Measurements from ENCODE around the gene RAMP1. TPM values are rescaled to one million over a fixed set of nuclear protein-coding genes. Genes with fewer than 3 reads are reported as not detected.
"Not testable (repeated sequence)": the region's sequence is repeated elsewhere in the genome, so short reads cannot be mapped to it uniquely, and the experiment has no call there.

The RAMP1 gene
- total RNA-seq, 2 donors from 2014 or later: 2.7 to 27.2 TPM

DNA sequence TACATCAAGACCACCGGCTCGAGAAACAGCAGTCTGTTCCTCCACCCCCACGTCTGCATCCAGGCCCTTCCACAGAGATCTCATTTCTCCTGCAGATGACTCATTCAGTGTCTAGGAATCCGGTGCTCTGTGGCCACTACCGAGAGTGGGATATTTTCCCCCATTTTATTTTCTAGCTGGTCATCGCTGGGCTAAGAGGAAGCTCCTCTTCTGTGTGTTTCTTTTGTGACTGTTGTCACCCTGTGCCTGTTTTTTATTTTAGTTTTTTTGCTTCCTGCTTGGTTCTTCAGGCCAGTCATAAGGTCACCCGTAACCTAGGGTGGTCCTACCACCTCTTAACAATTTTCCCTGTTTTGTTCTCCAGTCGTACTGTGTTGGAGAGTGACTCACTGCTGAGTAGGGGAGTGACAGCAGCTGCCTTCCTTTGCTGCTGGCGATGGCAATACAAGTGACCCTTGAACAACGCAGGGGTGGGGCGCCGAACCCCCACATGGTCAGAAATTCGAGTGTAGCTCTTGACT, 6.7 kb downstream of the RAMP1 start:
- H3K9me3 ChIP-seq: no peaks in the 10 kb centered on the region
- DNase-seq: no peak
- no peak overlapping the region for H3K27ac ChIP-seq
- H3K36me3 ChIP-seq: no peaks in the 10 kb centered on the region
- intact Hi-C loops (cut with DNase I): no loop called here
- TF ChIP-seq, protein P1, sequence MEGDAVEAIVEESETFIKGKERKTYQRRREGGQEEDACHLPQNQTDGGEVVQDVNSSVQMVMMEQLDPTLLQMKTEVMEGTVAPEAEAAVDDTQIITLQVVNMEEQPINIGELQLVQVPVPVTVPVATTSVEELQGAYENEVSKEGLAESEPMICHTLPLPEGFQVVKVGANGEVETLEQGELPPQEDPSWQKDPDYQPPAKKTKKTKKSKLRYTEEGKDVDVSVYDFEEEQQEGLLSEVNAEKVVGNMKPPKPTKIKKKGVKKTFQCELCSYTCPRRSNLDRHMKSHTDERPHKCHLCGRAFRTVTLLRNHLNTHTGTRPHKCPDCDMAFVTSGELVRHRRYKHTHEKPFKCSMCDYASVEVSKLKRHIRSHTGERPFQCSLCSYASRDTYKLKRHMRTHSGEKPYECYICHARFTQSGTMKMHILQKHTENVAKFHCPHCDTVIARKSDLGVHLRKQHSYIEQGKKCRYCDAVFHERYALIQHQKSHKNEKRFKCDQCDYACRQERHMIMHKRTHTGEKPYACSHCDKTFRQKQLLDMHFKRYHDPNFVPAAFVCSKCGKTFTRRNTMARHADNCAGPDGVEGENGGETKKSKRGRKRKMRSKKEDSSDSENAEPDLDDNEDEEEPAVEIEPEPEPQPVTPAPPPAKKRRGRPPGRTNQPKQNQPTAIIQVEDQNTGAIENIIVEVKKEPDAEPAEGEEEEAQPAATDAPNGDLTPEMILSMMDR (IDR thresholded peaks at IDR 0.05): no peak
- H3K9ac ChIP-seq (ENCODE audit: low read depth in 2 of 2, low read length in 2 of 2): no peak overlapping the region
- no peak overlapping the region for H3K4me3 ChIP-seq
- H3K4me1 ChIP-seq: no peaks in the 10 kb centered on the region
- H3K27me3 ChIP-seq: no peaks in the 10 kb centered on the region

GRCh38 chr2:237867465-237867864, 8.0 kb downstream of the RAMP1 start:
- intact Hi-C loops (cut with DNase I): no loop called here
- H3K4me1 ChIP-seq: no peaks in the 10 kb centered on the region
- no peak for DNase-seq
- H3K4me3 ChIP-seq: no peak overlapping the region
- H3K36me3 ChIP-seq: no peaks in the 10 kb centered on the region
- H3K27me3 ChIP-seq: no peaks in the 10 kb centered on the region
- H3K9me3 ChIP-seq: no peaks in the 10 kb centered on the region
- TF ChIP-seq, protein P1 (IDR thresholded peaks at IDR 0.05): no peak
- no peak overlapping the region for H3K9ac ChIP-seq (ENCODE audit: low read depth in 2 of 2, low read length in 2 of 2)
- H3K27ac ChIP-seq: no peak overlapping the region

DNA sequence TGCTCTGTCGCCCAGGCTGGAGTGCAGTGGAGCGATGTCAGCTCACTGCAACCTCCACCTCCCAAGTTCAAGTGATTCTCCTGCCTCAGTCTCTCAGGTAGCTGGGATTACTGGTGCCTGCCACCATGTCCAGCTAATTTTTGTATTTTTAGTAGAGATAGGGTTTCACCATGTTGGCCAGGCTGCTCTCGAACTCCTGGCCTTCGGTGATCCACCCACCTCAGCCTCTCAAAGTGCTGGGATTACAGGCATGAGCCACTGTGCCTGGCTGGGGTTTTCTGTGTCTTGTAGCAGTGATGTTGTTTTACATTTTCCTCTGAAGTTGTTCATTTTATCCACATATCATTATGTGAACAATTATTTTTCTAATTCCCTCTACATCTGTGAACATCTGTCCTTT, 8.7 kb downstream of the RAMP1 start:
- H3K27ac ChIP-seq; H3K9me3 ChIP-seq; DNase-seq; H3K36me3 ChIP-seq; H3K27me3 ChIP-seq; H3K9ac ChIP-seq (ENCODE audit: low read depth in 2 of 2, low read length in 2 of 2); H3K4me1 ChIP-seq; H3K4me3 ChIP-seq; intact Hi-C loops (cut with DNase I): not testable (repeated sequence)

DNA sequence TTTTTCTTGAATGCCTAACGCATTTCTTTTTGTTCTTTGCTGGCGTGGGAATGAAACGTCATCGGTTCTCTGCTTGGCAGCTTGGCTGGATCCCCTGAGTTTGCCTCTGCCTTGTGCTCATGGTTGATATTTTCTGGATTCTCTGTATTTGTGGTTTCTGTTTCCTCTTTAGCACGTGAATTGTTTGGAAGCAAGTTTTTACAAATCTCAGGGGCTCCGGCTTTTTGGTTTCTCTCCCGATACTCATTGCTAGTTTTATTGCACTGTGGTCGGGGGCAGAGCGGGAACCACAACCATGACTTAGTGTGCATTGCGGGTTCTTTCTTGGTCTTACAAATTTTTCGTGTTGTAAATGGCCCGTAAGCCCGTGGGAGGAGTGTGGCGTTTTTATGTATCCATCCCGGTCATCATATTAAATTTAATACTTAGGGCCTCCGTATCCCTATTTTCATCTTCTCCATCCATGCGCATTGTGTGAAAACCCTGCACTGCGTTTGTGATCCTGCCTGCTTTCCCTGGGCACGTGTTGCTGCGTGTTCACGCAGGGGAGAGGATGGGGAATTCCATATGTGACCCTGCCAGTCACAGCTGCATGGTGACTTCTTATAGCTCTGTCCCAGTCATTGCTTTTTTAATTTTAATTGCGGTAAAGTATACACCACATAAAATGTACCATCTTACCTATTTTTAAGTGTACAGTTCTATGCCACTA, 9.4 kb downstream of the RAMP1 start:
- no peak overlapping the region for H3K4me3 ChIP-seq
- intact Hi-C loops (cut with DNase I): no loop called here
- no peaks in the 10 kb centered on the region for H3K27me3 ChIP-seq
- no peaks in the 10 kb centered on the region for H3K4me1 ChIP-seq
- no peak overlapping the region for H3K9ac ChIP-seq (ENCODE audit: low read depth in 2 of 2, low read length in 2 of 2)
- no peaks in the 10 kb centered on the region for H3K36me3 ChIP-seq
- TF ChIP-seq, protein P1 (IDR thresholded peaks at IDR 0.05): no peak
- H3K9me3 ChIP-seq: no peaks in the 10 kb centered on the region
- no peak overlapping the region for H3K27ac ChIP-seq
- no peak for DNase-seq

DNA sequence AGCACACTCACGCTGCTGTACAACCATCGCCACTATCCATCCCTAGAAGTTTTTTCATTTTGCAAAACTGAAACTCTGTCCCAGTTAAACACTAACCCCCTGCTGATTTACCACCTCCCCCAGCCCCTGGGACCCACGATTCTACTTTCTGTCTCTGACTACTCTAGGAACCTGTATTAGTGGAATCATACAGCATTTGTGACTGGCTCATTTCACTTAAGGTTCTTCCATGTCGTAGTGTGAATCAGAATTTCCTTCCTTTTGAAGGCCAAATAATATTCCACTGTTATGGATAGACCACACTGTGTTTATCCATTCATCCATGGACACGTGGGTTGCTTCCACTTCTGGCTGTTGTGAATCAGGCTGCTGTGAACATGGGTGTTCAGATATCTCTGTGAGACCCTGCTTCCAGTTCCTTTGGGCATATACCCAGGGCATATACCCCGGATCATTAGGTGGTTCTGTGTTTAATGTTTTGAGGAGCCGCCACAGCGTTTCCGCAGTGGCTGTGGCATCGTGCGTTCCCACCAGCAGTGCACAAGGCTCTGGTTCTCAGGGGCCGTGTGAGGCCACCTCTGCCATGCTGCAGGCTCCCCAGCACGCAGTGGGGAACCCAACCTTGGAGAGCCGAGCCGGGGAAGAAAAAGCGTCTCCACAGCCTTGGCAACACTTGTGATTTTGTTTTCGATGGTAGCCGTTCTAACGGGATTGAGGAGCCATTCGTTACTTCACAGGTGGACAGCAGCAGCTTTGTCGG, 10.1 kb downstream of the RAMP1 start:
- H3K27ac ChIP-seq: no peak overlapping the region
- H3K9me3 ChIP-seq: no peaks in the 10 kb centered on the region

More for the DNA sequence above, 10.1 kb downstream of the RAMP1 start:
- no peak overlapping the region for H3K4me3 ChIP-seq
- H3K36me3 ChIP-seq: no peaks in the 10 kb centered on the region
- intact Hi-C loops (cut with DNase I): no loop called here
- H3K9ac ChIP-seq (ENCODE audit: low read depth in 2 of 2, low read length in 2 of 2): no peak overlapping the region
- TF ChIP-seq, protein P1 (IDR thresholded peaks at IDR 0.05): no peak
- H3K27me3 ChIP-seq: no peaks in the 10 kb centered on the region
- DNase-seq: no peak
- no peaks in the 10 kb centered on the region for H3K4me1 ChIP-seq
